Activated naive CD8-positive, alpha-beta T cell (primary cell): ENCODE results near the gene MCM7.
"Not testable (repeated sequence)": the region's sequence is repeated elsewhere in the genome, so short reads cannot be mapped to it uniquely, and the experiment has no call there.

ENCODE experiments used
- H3K27ac Mint-ChIP-seq: one replicate; pipeline ENCODE4 v1.8.0; 2021; ENCODE audit warnings: mixed read lengths
- H3K27me3 Mint-ChIP-seq: one replicate; pipeline ENCODE4 v1.8.0; 2021; ENCODE audit warnings: mixed read lengths
- H3K36me3 Mint-ChIP-seq: one replicate; pipeline ENCODE4 v1.8.0; 2021; ENCODE audit warnings: mixed read lengths
- H3K4me1 Mint-ChIP-seq: one replicate; pipeline ENCODE4 v1.8.0; 2021; ENCODE audit warnings: low read depth, mixed read lengths
- H3K4me3 Mint-ChIP-seq: one replicate; pipeline ENCODE4 v1.8.0; 2021; ENCODE audit warnings: mild to moderate bottlenecking, mixed read lengths
- H3K9me3 Mint-ChIP-seq: one replicate; pipeline ENCODE4 v1.8.0; 2021; ENCODE audit warnings: low read depth, mixed read lengths

MCM7 gene

GRCh38 chr7:100101016-100101862, at the start of gene MCM7, which contains the start of gene AP4M1:
Gene MCM7, minus strand, starts transcription at chr7:100101397. Its CDS starts 103 bp downstream, at chr7:100101294.
Gene AP4M1, plus strand, starts transcription at chr7:100101643. Its CDS starts 72 bp downstream, at chr7:100101715.
- H3K27ac Mint-ChIP-seq, result peak within 1 kb of the TSS; percentile 99
- peak within 1 kb of the TSS; percentile 93 for H3K4me3 Mint-ChIP-seq
- no peaks in the 10 kb centered on the region for H3K27me3 Mint-ChIP-seq
- no peaks in the 10 kb centered on the region for H3K9me3 Mint-ChIP-seq
- peaks cover 35% of the 10 kb centered on the region for H3K4me1 Mint-ChIP-seq
- peaks cover 15% of the 10 kb centered on the region for H3K36me3 Mint-ChIP-seq

GRCh38 chr7:100148559-100149328, 47.5 kb upstream of the MCM7 start, which contains the start of gene LAMTOR4:
Gene LAMTOR4, plus strand, starts transcription at chr7:100148918. Its CDS starts 55 bp downstream, at chr7:100148973.
- peak within 1 kb of the TSS; percentile 92 for H3K27ac Mint-ChIP-seq
- H3K4me1 Mint-ChIP-seq, result peaks cover 36% of the 10 kb centered on the region

GRCh38 chr7:100148225-100148558, 47.0 kb upstream of the MCM7 start:
- Mint-ChIP-seq H3K9me3 (no peaks in the 10 kb centered on the region), H3K27ac (peak overlapping the region; percentile 92), H3K36me3 (peaks cover 4% of the 10 kb centered on the region), H3K4me3 (peak overlapping the region; percentile 95), H3K27me3 (no peaks in the 10 kb centered on the region), H3K4me1 (peaks cover 33% of the 10 kb centered on the region)

More at GRCh38 chr7:100148559-100149328, 47.5 kb upstream of the MCM7 start, which contains the start of gene LAMTOR4:
- Mint-ChIP-seq H3K9me3 (no peaks in the 10 kb centered on the region), H3K36me3 (peaks cover 4% of the 10 kb centered on the region), H3K4me3 (peak within 1 kb of the TSS; percentile 95), H3K27me3 (no peaks in the 10 kb centered on the region)

- H3K36me3 Mint-ChIP-seq, result peaks cover 4% of the 10 kb centered on the region
- H3K27ac Mint-ChIP-seq, result no peak overlapping the region
- no peak overlapping the region for H3K4me3 Mint-ChIP-seq
- H3K4me1 Mint-ChIP-seq, result peaks cover 29% of the 10 kb centered on the region
- H3K27me3 Mint-ChIP-seq, result no peaks in the 10 kb centered on the region
- H3K9me3 Mint-ChIP-seq, result no peaks in the 10 kb centered on the region
Observed at GRCh38 chr7:100147278-100147677, 46.1 kb upstream of the MCM7 start.

GRCh38 chr7:100146350-100146749, 45.2 kb upstream of the MCM7 start:
- H3K27me3 Mint-ChIP-seq, H3K36me3 Mint-ChIP-seq, H3K9me3 Mint-ChIP-seq, H3K27ac Mint-ChIP-seq, H3K4me3 Mint-ChIP-seq: not testable (repeated sequence)
- peaks cover 21% of the 10 kb centered on the region for H3K4me1 Mint-ChIP-seq

- H3K36me3 Mint-ChIP-seq, result peaks cover 2% of the 10 kb centered on the region
- peaks cover 11% of the 10 kb centered on the region for H3K4me1 Mint-ChIP-seq
- no peak overlapping the region for H3K27ac Mint-ChIP-seq
- H3K4me3 Mint-ChIP-seq, result no peak overlapping the region
- no peaks in the 10 kb centered on the region for H3K9me3 Mint-ChIP-seq
- H3K27me3 Mint-ChIP-seq, result no peaks in the 10 kb centered on the region
Observed at GRCh38 chr7:100142461-100142860, 41.3 kb upstream of the MCM7 start.

- Mint-ChIP-seq H3K4me1 (peaks cover 11% of the 10 kb centered on the region), H3K27ac (no peak overlapping the region), H3K27me3 (no peaks in the 10 kb centered on the region), H3K36me3 (peaks cover 2% of the 10 kb centered on the region), H3K4me3 (no peak overlapping the region), H3K9me3 (no peaks in the 10 kb centered on the region)
Observed at GRCh38 chr7:100141555-100141949, 40.4 kb upstream of the MCM7 start.

GRCh38 chr7:100137851-100138760, 36.9 kb upstream of the MCM7 start:
- Mint-ChIP-seq H3K4me3 (no peak overlapping the region), H3K27ac (peak overlapping the region; percentile 76), H3K4me1 (peaks cover 11% of the 10 kb centered on the region), H3K27me3 (no peaks in the 10 kb centered on the region), H3K9me3 (no peaks in the 10 kb centered on the region), H3K36me3 (peaks cover 2% of the 10 kb centered on the region)

- Mint-ChIP-seq H3K4me1 (peaks cover 19% of the 10 kb centered on the region), H3K27ac (no peak overlapping the region), H3K27me3 (no peaks in the 10 kb centered on the region), H3K4me3 (no peak overlapping the region), H3K9me3 (no peaks in the 10 kb centered on the region), H3K36me3 (no peaks in the 10 kb centered on the region)
Observed at GRCh38 chr7:100132697-100133151, 31.5 kb upstream of the MCM7 start.

- H3K27ac Mint-ChIP-seq, result no peak overlapping the region
- H3K4me1 Mint-ChIP-seq, result peaks cover 18% of the 10 kb centered on the region
- H3K27me3 Mint-ChIP-seq, result no peaks in the 10 kb centered on the region
- H3K4me3 Mint-ChIP-seq, result no peak overlapping the region
- no peaks in the 10 kb centered on the region for H3K36me3 Mint-ChIP-seq
- no peaks in the 10 kb centered on the region for H3K9me3 Mint-ChIP-seq
Observed at GRCh38 chr7:100132126-100132525, 30.9 kb upstream of the MCM7 start.

GRCh38 chr7:100130608-100131453, 29.6 kb upstream of the MCM7 start:
- Mint-ChIP-seq H3K4me3 (no peak overlapping the region), H3K27ac (no peak overlapping the region), H3K4me1 (peaks cover 26% of the 10 kb centered on the region), H3K9me3 (no peaks in the 10 kb centered on the region), H3K27me3 (no peaks in the 10 kb centered on the region), H3K36me3 (no peaks in the 10 kb centered on the region)

GRCh38 chr7:100130220-100130607, 29.0 kb upstream of the MCM7 start:
- H3K4me3 Mint-ChIP-seq, H3K27me3 Mint-ChIP-seq, H3K9me3 Mint-ChIP-seq, H3K36me3 Mint-ChIP-seq, H3K27ac Mint-ChIP-seq: not testable (repeated sequence)
- peaks cover 31% of the 10 kb centered on the region for H3K4me1 Mint-ChIP-seq

- H3K4me3 Mint-ChIP-seq, result peak overlapping the region; percentile 78
- no peaks in the 10 kb centered on the region for H3K27me3 Mint-ChIP-seq
- H3K27ac Mint-ChIP-seq, result peak overlapping the region; percentile 61
- H3K4me1 Mint-ChIP-seq, result peaks cover 41% of the 10 kb centered on the region
- no peaks in the 10 kb centered on the region for H3K9me3 Mint-ChIP-seq
- H3K36me3 Mint-ChIP-seq, result no peaks in the 10 kb centered on the region
Observed at GRCh38 chr7:100128637-100128963, 27.4 kb upstream of the MCM7 start.
